SK-N-SH (cell line): ENCODE results near the gene LARP1B. TPM values are rescaled to one million over a fixed set of nuclear protein-coding genes. Genes with fewer than 3 reads are reported as not detected.

Experiments used
- CTCF ChIA-PET: fragments of 300-600, 350-600 bp; formaldehyde crosslinking; extraction: SDS; loops from one replicate; lab custom pipeline; 2021; lab: Yijun Ruan, JAX
- POLR2A ChIA-PET: fragments of 350-600 bp; sonication (Branson Sonifier 250); formaldehyde crosslinking; extraction: SDS; loops from one replicate; lab custom pipeline; 2020; ENCODE audit warnings: antibody characterized with exemption, inconsistent platforms; lab: Yijun Ruan, JAX
- DNase-seq: peaks from one replicate; pipeline ENCODE4 v3.0.0; 2012
- H2AFZ ChIP-seq: fragments of 200-600 bp; sonication (generic); 2 replicates; pipeline ENCODE4 v1.8.1; 2016; ENCODE audit warnings: antibody characterized with exemption, mild to moderate bottlenecking, low read depth
- H3F3A ChIP-seq: fragments of 200-600 bp; sonication (generic); replicated peaks from 2 replicates; pipeline ENCODE3; 2016; ENCODE audit warnings: antibody characterized with exemption, mild to moderate bottlenecking; ENCODE audit not compliant: insufficient read depth
- H3K27ac ChIP-seq, 2 experiments: fragments of 200-500 bp in 1 of 2; fragments of 200-600 bp in 1 of 2; sonication (Bioruptor generic) in 1 of 2; sonication (generic), shearing (Covaris generic) in 1 of 2; 2 replicates each; pipeline versions ENCODE4 v1.5.1 to v1.6.1; 2014 to 2016; ENCODE audit warnings: low read depth in 2 of 2, inconsistent platforms in 1 of 2, low read length in 1 of 2, mild to moderate bottlenecking in 1 of 2, mixed read lengths in 1 of 2
- H3K27me3 ChIP-seq: fragments of 200-600 bp; sonication (generic), shearing (Covaris generic); 2 replicates; pipeline ENCODE4 v1.6.1; 2016; ENCODE audit warnings: mixed run types; ENCODE audit not compliant: insufficient read depth
- H3K36me3 ChIP-seq, 2 experiments: fragments of 200-500 bp in 1 of 2; fragments of 200-600 bp in 1 of 2; sonication (Bioruptor generic) in 1 of 2; sonication (generic) in 1 of 2; replicated peaks in 1 of 2; 2 replicates each; pipeline versions ENCODE3 to v1.5.1; 2014 to 2016; ENCODE audit warnings: low read length in 1 of 2, mild to moderate bottlenecking in 1 of 2; ENCODE audit not compliant: insufficient read depth in 2 of 2, control insufficient read depth in 1 of 2
- H3K4me1 ChIP-seq, 2 experiments: fragments of 200-500 bp in 1 of 2; fragments of 200-600 bp in 1 of 2; sonication (Bioruptor generic) in 1 of 2; sonication (generic), shearing (Covaris generic) in 1 of 2; 2 replicates each; pipeline versions ENCODE4 v1.5.1 to v1.6.1; 2014 to 2016; ENCODE audit warnings: low read depth in 1 of 2, low read length in 1 of 2, mixed run types in 1 of 2; ENCODE audit not compliant: insufficient read depth in 2 of 2, control insufficient read depth in 1 of 2
- H3K4me2 ChIP-seq: fragments of 200-600 bp; sonication (generic), shearing (Covaris generic); 2 replicates; pipeline ENCODE4 v1.6.1; 2017; ENCODE audit warnings: mixed run types
- H3K4me3 ChIP-seq, 2 experiments: fragments of 200-500 bp in 1 of 2; fragments of 200-600 bp in 1 of 2; sonication (Bioruptor generic) in 1 of 2; sonication (generic), shearing (Covaris generic) in 1 of 2; 2 replicates each; pipeline versions ENCODE4 v1.5.1 to v1.8.1; 2014 to 2016; ENCODE audit warnings: low read depth in 2 of 2, inconsistent platforms in 1 of 2, low read length in 1 of 2, mild to moderate bottlenecking in 1 of 2, mixed read lengths in 1 of 2, moderate library complexity in 1 of 2
- H3K79me2 ChIP-seq: fragments of 200-600 bp; sonication (generic); 2 replicates; pipeline ENCODE4 v1.8.1; 2017; ENCODE audit warnings: mild to moderate bottlenecking; ENCODE audit not compliant: insufficient read depth
- H3K9ac ChIP-seq: fragments of 200-600 bp; sonication (generic); 2 replicates; pipeline ENCODE4 v1.6.1; 2017; ENCODE audit warnings: mixed run types
- H3K9me2 ChIP-seq: fragments of 200-600 bp; sonication (generic); 2 replicates; pipeline ENCODE4 v1.6.1; 2017; ENCODE audit warnings: mixed run types
- H3K9me3 ChIP-seq: fragments of 200-600 bp; sonication (generic); 2 replicates; pipeline ENCODE4 v1.6.1; 2017; ENCODE audit warnings: mixed run types, mild to moderate bottlenecking, moderate library complexity
- H4K20me1 ChIP-seq: fragments of 200-600 bp; sonication (generic); 2 replicates; pipeline ENCODE4 v1.6.1; 2017; ENCODE audit warnings: mild to moderate bottlenecking, mixed run types; ENCODE audit not compliant: insufficient read depth
- CTCF ChIP-seq: fragments of 200-600 bp; sonication (generic); IDR thresholded peaks from 2 replicates; pipeline ENCODE4 v1.6.1; 2017; ENCODE audit warnings: antibody characterized with exemption, mild to moderate bottlenecking, moderate library complexity
- ELF1 ChIP-seq: IDR thresholded peaks from 2 replicates; pipeline ENCODE4 v1.4.0; 2012
- EP300 ChIP-seq, 2 experiments: IDR thresholded peaks; 2 replicates each; pipeline versions ENCODE4 v1.4.0 to v1.6.1; 2012; ENCODE audit warnings: borderline replicate concordance in 1 of 2, low read depth in 1 of 2, low read length in 1 of 2
- FOSL2 ChIP-seq: IDR thresholded peaks from 2 replicates; pipeline ENCODE4 v1.4.0; 2012; ENCODE audit warnings: low read depth, mild to moderate bottlenecking, moderate library complexity, borderline replicate concordance
- GABPA ChIP-seq: IDR thresholded peaks from 2 replicates; pipeline ENCODE4 v1.4.0; 2012; ENCODE audit warnings: low read depth, mild to moderate bottlenecking
- JUND ChIP-seq: IDR thresholded peaks from 2 replicates; pipeline ENCODE4 v1.4.0; 2012
- MEF2A ChIP-seq: IDR thresholded peaks from 2 replicates; pipeline ENCODE4 v1.4.0; 2012; ENCODE audit warnings: low read depth, borderline replicate concordance
- MXI1 ChIP-seq: IDR thresholded peaks from 2 replicates; pipeline ENCODE4 v1.6.1; 2012; ENCODE audit warnings: mild to moderate bottlenecking, low read depth, low read length, improper control_type of control experiment
- NFIC ChIP-seq: IDR thresholded peaks from 2 replicates; pipeline ENCODE4 v1.4.0; 2012; ENCODE audit warnings: borderline replicate concordance
- PBX3 ChIP-seq: IDR thresholded peaks from 2 replicates; pipeline ENCODE4; 2012
- POLR2AphosphoS5 ChIP-seq: IDR thresholded peaks from 2 replicates; pipeline ENCODE4 v1.6.1; 2012; ENCODE audit warnings: low read depth, low read length
- RAD21 ChIP-seq: IDR thresholded peaks from 2 replicates; pipeline ENCODE4 v1.6.1; 2012; ENCODE audit warnings: mild to moderate bottlenecking, low read length
- RFX5 ChIP-seq: IDR thresholded peaks from 2 replicates; pipeline ENCODE4 v1.6.1; 2012; ENCODE audit warnings: mild to moderate bottlenecking, improper control_type of control experiment, low read length
- SIN3A ChIP-seq: IDR thresholded peaks from 2 replicates; pipeline ENCODE4 v1.6.1; 2012; ENCODE audit warnings: low read depth, mild to moderate bottlenecking, low read length, moderate library complexity, borderline replicate concordance
- SMC3 ChIP-seq: IDR thresholded peaks from 2 replicates; pipeline ENCODE4 v1.6.1; 2012; ENCODE audit warnings: low read depth, low read length, improper control_type of control experiment
- TAF1 ChIP-seq: IDR thresholded peaks from 2 replicates; pipeline ENCODE4 v1.6.1; 2012; ENCODE audit warnings: low read depth, mild to moderate bottlenecking, low read length, moderate library complexity, borderline replicate concordance
- TCF12 ChIP-seq: IDR thresholded peaks from 2 replicates; pipeline ENCODE4 v1.4.0; 2012
- USF1 ChIP-seq: IDR thresholded peaks from 2 replicates; pipeline ENCODE4 v1.4.0; 2012; ENCODE audit warnings: low read depth, borderline replicate concordance
- YY1 ChIP-seq: IDR thresholded peaks from 2 replicates; pipeline ENCODE4 v1.4.0; 2012; ENCODE audit warnings: low read depth, mild to moderate bottlenecking
- WGBS: methylation state at CpG from one replicate; pipeline ENCODE4 v1.1.6; 2017; ENCODE audit warnings: low lambda C conversion rate; 5-methylcytosine and 5-hydroxymethylcytosine counted together
- polyA plus RNA-seq, 3 experiments: library from polyadenylated mRNA; depleted of rRNA; stranded (reverse); fragments of >200 nt; gene quantifications; 2 replicates each; pipeline ENCODE4 v1.2.3, GENCODE V29; 2012

The LARP1B gene
- polyA plus RNA-seq, 1 of the 3 experiments (the other 2 are of a cell fraction): 4.8 TPM

- no peaks in the 10 kb centered on the region for H3K27me3 ChIP-seq
- peak overlapping the region in 1 of 2 experiments; percentile 31; a peak in 1 of 4 replicates for H3K4me3 ChIP-seq
- H3K9ac ChIP-seq: no peak overlapping the region
- ChIA-PET CTCF (interaction anchor here (0.6 to 2.5 kb wide), 42 partner anchors 9 to 733 kb away, joined by 3 to 10 read pairs (median 3); no protein-coding TSS in a partner anchor), POLR2A (no interaction called here)
- no peak overlapping the region for H3K4me2 ChIP-seq
- H4K20me1 ChIP-seq: no peaks in the 10 kb centered on the region
- H2AFZ ChIP-seq: peak overlapping the region; percentile 23; the same call in 1 of the 2 replicates
- 3% methylated on average over 5 of the region's 5 CpGs for WGBS
- DNase-seq: peak; percentile 63
- peaks cover 0 to 7% of the 10 kb centered on the region in 2 experiments; a peak in 3 of 4 replicates for H3K4me1 ChIP-seq
- H3K27ac ChIP-seq: no peak overlapping the region
- H3K36me3 ChIP-seq: peaks cover 0 to 3% of the 10 kb centered on the region in 2 experiments
- H3K9me3 ChIP-seq: no peaks in the 10 kb centered on the region
- no peaks in the 10 kb centered on the region for H3F3A ChIP-seq
- no peaks in the 10 kb centered on the region for H3K9me2 ChIP-seq
- TF ChIP-seq SMC3 (peak; percentile 79), YY1 (no peak), RAD21 (peak; percentile 95), CTCF (peak; percentile 95), MXI1 (no peak)
- H3K79me2 ChIP-seq: no peaks in the 10 kb centered on the region
Observed at GRCh38 chr4:128191115-128191781, 130.1 kb downstream of the LARP1B start.

- Histone ChIP-seq H3K27me3 (no peaks in the 10 kb centered on the region), H3K79me2 (no peaks in the 10 kb centered on the region), H3F3A (peaks cover 5% of the 10 kb centered on the region), H3K9me3 (no peaks in the 10 kb centered on the region), H3K9ac (peak overlapping the region; percentile 15; the same call in 1 of the 2 replicates), H4K20me1 (no peaks in the 10 kb centered on the region), H3K36me3 (no peaks in the 10 kb centered on the region), H3K4me3 (no peak overlapping the region), H3K4me1 (peaks cover 0 to 9% of the 10 kb centered on the region in 2 experiments; a peak in 2 of 4 replicates), H3K4me2 (no peak overlapping the region), H2AFZ (no peak overlapping the region), H3K27ac (peak overlapping the region; percentile 54 to 75; a peak in 3 of 4 replicates), H3K9me2 (no peaks in the 10 kb centered on the region)
- ChIA-PET CTCF (interaction anchor here (1.0 to 1.2 kb wide), 3 partner anchors 8 to 600 kb away, joined by 3 to 4 read pairs (median 3); no protein-coding TSS in a partner anchor), POLR2A (no interaction called here)
- 39% methylated on average over 8 of the region's 8 CpGs for WGBS
- peak; percentile 36 for DNase-seq
- TF ChIP-seq GABPA: no peak
- TF ChIP-seq CTCF: peak; percentile 58
- peak; percentile 67 for TF ChIP-seq JUND
- TF ChIP-seq SIN3A: no peak
- TF ChIP-seq RAD21: peak; percentile 57
- no peak for TF ChIP-seq MEF2A
- TF ChIP-seq ELF1: no peak
- TF ChIP-seq SMC3: peak; percentile 17; the same call in 1 of the 2 replicates
- TF ChIP-seq USF1: no peak
- TF ChIP-seq TAF1: no peak
- peak; percentile 78 for TF ChIP-seq PBX3
- TF ChIP-seq RFX5: no peak
- peak; percentile 77 for TF ChIP-seq TCF12
- TF ChIP-seq POLR2AphosphoS5: no peak
- TF ChIP-seq NFIC: peak; percentile 22; the same call in 1 of the 2 replicates
- TF ChIP-seq FOSL2: peak; percentile 18; the same call in 1 of the 2 replicates
- TF ChIP-seq EP300 (IDR thresholded peaks at IDR 0.05; ENCODE audit: borderline replicate concordance in 1 of 2, low read depth in 1 of 2, low read length in 1 of 2): peak in 1 of 2 experiments; percentile 52; a peak in 1 of 4 replicates
Observed at GRCh38 chr4:128220286-128221235, 159.4 kb downstream of the LARP1B start.
